Inflammatory macrophage treated with lipopolysaccharide for 4 hours (primary cell): ENCODE data around the gene STK25.

Experiments used
- DNase-seq: peaks from one replicate; pipeline ENCODE4 v3.0.0-alpha.2; 2020

The STK25 gene

DNA sequence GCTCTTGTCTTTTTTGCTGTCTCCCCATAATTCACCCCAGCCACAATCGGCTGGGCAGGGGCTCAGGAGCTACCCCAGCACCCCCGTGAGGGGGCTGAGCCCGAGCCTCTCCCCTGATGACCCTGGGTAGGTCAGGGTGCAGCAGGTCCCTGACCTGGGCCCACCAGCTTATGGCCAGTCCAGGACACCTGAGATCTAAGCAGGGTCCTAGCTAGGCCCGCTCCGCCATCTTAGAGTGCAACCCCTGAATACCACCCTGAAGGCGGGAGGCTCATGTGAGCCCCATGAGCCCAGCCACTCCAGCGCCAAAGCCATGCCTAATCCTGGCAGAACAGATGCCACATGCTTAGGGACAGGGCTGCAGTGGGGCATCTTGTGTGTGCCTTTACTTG is 16.2 kb downstream of the STK25 start:
- DNase-seq, result no peak

DNA sequence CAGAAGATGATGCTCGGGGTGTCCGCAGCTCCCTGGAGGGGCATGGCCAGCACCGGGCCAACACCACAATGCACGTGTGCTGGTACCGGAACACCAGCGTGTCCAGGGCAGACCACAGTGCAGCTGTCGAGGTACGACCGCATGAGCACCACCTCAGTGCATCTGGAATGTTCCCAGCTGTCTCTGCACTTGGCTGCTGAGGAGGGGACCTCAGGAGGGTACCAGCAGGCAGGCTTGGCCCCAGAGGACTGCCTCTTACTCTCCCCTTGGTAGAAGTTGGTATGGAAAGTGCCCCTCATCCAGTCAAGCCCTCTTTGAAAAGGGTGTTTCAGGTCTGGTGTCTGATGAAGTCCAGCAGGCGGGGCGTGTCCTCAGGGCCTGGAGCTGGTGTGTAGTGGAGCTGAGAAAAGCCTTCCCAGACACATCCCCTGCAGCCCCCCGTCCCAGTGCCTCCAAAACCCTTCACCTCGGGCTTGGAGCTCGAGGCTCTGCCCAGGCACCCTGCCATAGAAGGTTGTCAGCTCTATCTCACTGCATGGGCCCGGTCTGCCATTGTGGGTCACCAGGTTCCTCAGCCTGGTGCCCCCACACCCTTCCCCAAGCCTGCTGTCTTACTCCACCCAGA is 16.7 kb downstream of the STK25 start:
- no peak for DNase-seq

- no peak for DNase-seq
Observed at GRCh38 chr2:241490825-241491506, 17.4 kb downstream of the STK25 start.

DNA sequence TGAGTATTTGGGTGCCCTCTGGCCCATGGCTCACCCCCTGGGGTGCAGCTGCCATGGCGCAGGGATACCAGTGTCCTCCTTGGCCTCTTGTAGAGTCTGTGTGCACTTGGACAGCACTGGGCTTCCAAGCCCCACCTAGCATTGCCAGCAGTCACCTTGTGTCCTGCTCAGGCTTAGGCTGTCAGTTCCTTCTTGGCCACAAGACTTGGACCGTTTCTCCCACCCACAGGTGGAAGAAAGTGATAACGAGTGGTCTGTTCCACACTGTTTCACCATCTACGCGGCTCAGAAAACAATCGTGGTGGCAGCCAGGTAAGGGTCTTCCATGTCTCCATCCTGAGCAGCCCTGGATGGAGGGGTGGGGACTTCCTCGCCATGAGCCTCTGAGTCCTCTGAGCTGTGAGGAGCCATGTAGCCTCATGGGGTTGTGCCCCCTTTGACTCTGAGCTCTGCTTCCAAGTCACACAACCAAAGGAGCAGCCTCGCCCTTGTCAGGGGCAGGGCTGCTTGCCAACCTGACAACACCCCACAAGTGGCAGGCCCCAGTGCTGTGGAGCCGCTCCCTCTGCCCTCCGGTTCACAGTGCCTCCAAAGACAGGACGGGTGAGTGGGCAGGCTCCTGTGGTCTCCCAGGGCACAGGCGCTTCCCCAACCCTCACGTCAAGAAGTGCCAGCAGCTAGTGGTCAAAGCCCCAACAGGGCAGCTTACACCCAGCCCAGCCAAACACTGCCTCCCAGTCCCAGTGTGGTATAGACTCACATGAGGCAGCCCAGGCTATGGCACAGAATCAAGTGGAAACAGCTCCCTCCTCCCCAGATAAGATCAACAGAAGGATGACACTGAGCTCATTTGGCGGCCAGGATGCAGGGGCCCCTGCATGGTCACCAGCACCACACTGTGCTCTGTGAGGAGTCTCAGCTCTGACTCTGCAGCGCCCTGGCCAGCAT is 18.4 kb downstream of the STK25 start:
- DNase-seq, result no peak

GRCh38 chr2:241489088-241489487 is 19.3 kb downstream of the STK25 start:
- no peak for DNase-seq

- DNase-seq, result no peak
Observed at GRCh38 chr2:241485172-241485911, 23.0 kb downstream of the STK25 start.

- no peak for DNase-seq
Observed at GRCh38 chr2:241483305-241483704, 25.1 kb downstream of the STK25 start.

DNA sequence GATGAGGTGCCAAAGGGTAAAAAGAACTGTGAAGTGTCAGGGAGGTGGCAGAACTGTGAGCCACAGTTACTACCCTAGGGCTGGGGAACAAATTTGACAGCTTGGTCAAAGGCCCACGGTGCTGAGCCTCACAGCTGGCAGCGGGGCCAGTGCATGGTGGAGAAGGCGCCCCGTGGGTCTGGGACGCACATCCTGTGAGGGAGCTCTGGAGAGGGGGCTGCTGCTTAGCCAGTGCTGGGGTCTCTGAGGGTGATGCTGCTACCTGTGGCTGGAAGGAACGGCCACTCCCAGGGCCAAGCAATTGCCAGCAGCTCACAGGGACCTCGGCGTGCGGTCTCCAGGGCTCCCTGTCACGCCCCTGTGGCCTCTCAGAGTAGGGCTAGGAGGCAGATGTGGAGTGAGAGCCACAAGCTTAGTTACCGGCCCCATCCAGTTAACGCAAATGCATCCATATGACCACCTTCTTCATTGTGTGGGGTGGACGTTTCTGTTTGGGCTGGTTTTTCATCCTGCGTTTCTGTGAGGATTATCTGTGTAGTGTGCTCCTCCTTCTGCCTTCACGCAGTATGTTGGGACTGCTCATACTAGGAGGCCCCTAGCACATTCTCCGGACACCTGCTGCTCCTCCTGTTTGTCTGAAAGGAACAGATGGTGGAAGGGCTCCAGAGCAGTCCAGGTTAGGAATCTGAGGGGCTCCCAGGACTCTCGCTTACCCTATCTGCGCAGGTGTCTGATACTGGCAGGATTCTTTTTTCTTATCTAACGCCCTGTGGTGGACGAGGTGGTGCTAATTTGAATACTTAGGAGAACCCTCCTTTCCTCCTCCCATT is 26.0 kb downstream of the STK25 start:
- no peak for DNase-seq

GRCh38 chr2:241481687-241482086 is 26.7 kb downstream of the STK25 start:
- DNase-seq, result no peak

- no peak for DNase-seq
Observed at GRCh38 chr2:241479026-241479898, 29.1 kb downstream of the STK25 start.

DNA sequence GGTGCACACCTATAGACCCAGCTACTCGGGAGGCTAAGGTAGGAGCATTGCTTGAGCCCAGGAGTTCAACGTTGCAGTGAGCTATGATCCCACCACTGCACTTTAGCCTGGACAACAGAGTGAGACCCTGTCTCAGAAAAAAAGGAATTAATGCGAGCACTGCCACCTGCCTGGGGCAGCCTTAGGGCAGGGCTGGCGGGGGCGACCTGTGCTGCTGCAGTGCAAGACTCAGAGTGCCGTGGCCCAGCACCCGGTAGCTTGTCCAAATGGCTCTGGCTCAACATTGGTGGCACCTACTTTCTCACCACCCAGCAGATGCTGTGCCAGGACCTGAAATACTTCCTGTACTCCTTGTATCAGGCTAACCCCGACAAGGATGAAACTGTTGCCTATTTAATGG is 30.2 kb downstream of the STK25 start:
- DNase-seq, result no peak

DNA sequence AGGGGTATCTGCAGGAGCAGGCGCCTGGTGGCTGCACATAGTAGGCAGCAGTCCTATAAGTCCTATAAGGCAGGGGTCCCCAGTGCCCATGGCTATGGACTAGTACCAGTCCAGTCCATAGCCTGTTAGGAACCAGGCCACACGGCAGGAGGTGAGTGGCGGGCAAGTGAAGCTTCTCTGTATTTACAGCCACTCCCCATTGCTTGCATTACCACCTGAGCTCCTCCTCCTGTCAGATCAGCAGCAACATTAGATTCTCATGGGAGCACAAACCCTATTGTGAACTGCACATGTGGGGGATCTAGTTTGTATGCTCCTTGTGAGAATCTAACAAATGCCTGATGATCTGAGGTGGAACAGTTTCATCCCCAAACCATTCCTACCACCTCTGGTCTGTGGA is 33.1 kb downstream of the STK25 start:
- DNase-seq, result no peak

GRCh38 chr2:241473399-241473798 is 35.0 kb downstream of the STK25 start:
- no peak for DNase-seq

DNA sequence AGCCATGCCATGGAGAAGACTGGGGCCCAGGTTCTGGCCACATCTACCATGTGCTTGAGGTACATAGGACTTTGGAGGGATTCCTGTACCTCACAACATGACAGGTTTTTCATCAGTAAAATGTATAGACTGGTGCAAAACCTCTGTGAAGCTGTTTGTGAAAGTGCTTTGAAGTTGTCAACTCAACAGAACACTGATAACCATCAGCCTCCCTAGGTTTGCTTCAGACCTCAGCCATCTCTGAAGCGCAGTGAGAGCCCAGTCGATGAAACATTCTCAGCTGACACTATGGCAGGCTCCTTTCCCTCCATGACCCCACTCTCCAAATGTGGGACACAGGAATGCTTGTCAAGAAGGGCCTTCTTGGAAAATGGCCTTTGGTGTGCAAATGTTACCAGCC is 38.6 kb downstream of the STK25 start:
- DNase-seq, result no peak

- DNase-seq, result no peak
Observed at GRCh38 chr2:241468476-241468781, 40.0 kb downstream of the STK25 start.

GRCh38 chr2:241467777-241468475 is 40.5 kb downstream of the STK25 start:
- no peak for DNase-seq

DNA sequence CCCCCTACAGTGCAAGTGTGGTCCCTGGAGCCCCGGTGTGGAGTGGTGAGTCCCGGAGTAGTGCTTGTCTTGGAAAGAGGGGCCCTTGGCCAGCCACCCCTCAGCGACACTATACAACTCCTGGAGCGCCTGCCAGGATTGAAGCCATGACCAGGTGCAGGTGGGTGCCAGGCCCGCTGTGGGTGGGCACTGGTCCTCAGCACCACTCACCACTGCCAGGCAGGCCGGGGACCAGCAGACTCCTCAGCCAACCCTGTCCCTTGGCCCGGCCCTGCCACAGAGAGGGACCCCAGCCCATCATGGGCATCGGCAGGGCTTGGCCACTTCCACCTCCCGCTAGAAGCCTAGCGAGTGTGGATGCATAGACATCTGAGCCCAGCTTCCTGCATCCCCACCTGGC is 42.2 kb downstream of the STK25 start:
- no peak for DNase-seq

- DNase-seq, result no peak
Observed at GRCh38 chr2:241465543-241465942, 42.8 kb downstream of the STK25 start.

DNA sequence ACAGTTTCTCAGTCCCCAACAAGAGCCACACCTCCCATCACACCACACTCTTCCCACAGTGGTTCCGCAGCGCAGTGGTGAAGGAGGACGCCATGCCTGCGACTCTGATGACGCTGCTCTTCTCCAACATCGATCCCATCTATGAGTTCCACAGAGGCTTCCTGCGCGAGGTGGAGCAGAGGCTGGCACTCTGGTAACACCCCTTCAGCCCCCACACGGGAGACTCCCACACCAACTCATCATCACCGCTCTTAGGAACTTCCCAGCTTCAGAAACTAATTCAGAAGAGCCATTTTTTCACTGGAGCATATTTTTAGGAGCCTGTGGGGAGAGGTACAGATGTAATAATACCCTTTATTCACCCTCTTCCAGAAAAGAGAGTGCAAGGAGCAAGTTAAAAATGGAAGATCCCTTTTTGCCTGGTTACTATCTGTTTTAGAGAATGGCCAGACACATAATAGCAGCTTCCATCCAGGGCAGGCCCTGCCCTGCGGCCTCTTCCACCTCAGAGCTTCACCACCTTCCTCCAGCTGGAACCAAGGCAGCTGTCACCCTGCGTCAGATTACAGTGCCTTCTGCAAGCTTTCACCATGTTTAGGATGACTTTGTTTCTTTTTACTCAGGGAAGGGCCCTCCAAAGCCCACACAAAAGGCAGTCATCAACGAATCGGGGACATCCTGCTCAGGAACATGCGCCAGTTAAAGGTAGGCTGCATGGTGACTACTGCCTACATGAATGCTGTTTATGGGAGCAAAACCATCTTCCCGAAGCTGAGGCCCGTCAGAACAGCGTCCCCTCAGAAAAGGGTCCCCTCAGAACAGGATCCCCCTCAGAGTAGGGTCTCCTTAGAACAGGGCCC is 44.9 kb downstream of the STK25 start:
- no peak for DNase-seq
